ENCODE results near the gene ATP23.

ATP23 gene

GRCh38 chr12:58008634-58009033, 67.3 kb downstream of the ATP23 start:
- TF ChIP-seq SPI1 (IDR thresholded peaks at IDR 0.05; ENCODE audit: borderline replicate concordance, low read depth): no peak
- TF ChIP-seq CTCF (IDR thresholded peaks at IDR 0.05; ENCODE audit: insufficient read depth, low read length): no peak
- TF ChIP-seq POLR2AphosphoS5 (IDR thresholded peaks at IDR 0.05; ENCODE audit: low read depth): no peak
- TF ChIP-seq REST (IDR thresholded peaks at IDR 0.05; ENCODE audit: insufficient replicate concordance, low read depth): no peak
- TF ChIP-seq GABPA (IDR thresholded peaks at IDR 0.05; ENCODE audit: low read depth): no peak
- no peak overlapping the region for H3K27ac ChIP-seq (replicated peaks)
- H3K27me3 ChIP-seq (ENCODE audit: insufficient read depth, poor library complexity, severe bottlenecking): no peaks in the 10 kb centered on the region
- no peak for DNase-seq (ENCODE audit: low read depth in 1 of 2, low spot score in 1 of 2)
- no peak overlapping the region for H3K4me3 ChIP-seq (replicated peaks; ENCODE audit: insufficient read depth, low read length)
